ENCODE data around the gene GNA12.

GRCh38 chr7:2870471-2870931 is 26.4 kb upstream of the GNA12 start:
- TF ChIP-seq PKNOX1 (IDR thresholded peaks at IDR 0.05) (no peak), CREM (IDR thresholded peaks at IDR 0.05; ENCODE audit: low read depth) (no peak), RBM22 (IDR thresholded peaks at IDR 0.05; ENCODE audit: low read depth, low read length, poor library complexity, severe bottlenecking) (no peak), CTCF (IDR thresholded peaks at IDR 0.05 in 2 of 3, conservative IDR thresholded peaks at IDR 0.05 in 1 of 3; ENCODE audit: insufficient read depth in 2 of 3, low read depth in 1 of 3, low read length in 3 of 3) (no peak), NCOA1 (IDR thresholded peaks at IDR 0.05; ENCODE audit: low read depth) (no peak), ZNF436 (CRISPR knock-in tag; IDR thresholded peaks at IDR 0.05) (no peak), ZNF717 (CRISPR knock-in tag; IDR thresholded peaks at IDR 0.05) (no peak), HDAC2 (IDR thresholded peaks at IDR 0.05) (no peak), ETS1 (conservative IDR thresholded peaks at IDR 0.05; ENCODE audit: control insufficient read depth, low read depth, low read length) (no peak)

Data from K562 (cell line).